ENCODE measurements around the gene INVS.
A peak's percentile ranks its signal among the peaks of the same experiment; 100 is the strongest.

INVS gene

DNA sequence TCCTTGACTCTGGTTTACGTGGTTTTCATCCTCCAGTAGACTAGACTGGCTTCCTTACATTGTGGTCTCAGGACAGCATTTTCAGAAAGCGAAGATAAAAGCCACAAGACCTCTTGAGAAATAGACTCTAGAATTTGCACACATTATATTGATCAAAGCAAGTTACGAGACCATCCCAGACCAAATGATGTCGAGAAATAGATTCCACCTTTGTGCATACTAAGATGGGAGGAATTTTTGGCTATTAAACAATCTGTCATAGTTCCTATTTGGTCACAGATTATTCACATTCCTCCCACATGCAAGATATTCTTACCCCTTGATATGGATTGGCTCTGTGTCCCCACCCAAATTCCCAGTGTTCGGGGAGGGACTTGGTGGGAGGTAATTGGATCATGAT is 188.1 kb downstream of the INVS start:
- in situ Hi-C loops (cut with HindIII; ENCODE audit: low sequenced_read_pairs): no loop called here
- DNase-seq (ENCODE audit: low read depth, low spot score): no peak
- TF ChIP-seq, protein P1, sequence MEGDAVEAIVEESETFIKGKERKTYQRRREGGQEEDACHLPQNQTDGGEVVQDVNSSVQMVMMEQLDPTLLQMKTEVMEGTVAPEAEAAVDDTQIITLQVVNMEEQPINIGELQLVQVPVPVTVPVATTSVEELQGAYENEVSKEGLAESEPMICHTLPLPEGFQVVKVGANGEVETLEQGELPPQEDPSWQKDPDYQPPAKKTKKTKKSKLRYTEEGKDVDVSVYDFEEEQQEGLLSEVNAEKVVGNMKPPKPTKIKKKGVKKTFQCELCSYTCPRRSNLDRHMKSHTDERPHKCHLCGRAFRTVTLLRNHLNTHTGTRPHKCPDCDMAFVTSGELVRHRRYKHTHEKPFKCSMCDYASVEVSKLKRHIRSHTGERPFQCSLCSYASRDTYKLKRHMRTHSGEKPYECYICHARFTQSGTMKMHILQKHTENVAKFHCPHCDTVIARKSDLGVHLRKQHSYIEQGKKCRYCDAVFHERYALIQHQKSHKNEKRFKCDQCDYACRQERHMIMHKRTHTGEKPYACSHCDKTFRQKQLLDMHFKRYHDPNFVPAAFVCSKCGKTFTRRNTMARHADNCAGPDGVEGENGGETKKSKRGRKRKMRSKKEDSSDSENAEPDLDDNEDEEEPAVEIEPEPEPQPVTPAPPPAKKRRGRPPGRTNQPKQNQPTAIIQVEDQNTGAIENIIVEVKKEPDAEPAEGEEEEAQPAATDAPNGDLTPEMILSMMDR (IDR thresholded peaks at IDR 0.05; ENCODE audit: low read depth, low read length): no peak
- no peak overlapping the region for H3K4me3 ChIP-seq (ENCODE audit: low read depth, low read length)

DNA sequence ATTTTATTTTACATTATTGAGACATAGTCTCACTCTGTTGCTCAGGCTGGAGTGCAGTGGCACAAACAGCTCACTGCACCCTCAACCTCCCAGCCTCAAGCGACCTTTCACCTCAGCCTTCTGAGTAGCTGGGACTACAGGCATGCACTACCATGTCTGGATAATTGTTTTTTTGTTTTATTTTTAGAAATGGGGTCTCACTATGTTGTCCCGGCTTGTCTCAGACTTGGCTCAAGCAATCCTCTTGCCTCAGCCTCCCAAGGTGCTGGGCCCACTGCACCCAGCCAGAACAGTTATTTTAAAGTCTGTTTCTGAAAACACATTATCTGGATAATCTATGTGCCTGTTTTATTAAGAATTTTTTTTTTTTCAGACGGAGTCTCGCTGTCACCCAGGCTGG is 191.7 kb downstream of the INVS start:
- TF ChIP-seq, protein P1 (IDR thresholded peaks at IDR 0.05; ENCODE audit: low read depth, low read length): no peak
- in situ Hi-C loops (cut with HindIII; ENCODE audit: low sequenced_read_pairs): no loop called here
- no peak overlapping the region for H3K4me3 ChIP-seq (ENCODE audit: low read depth, low read length)
- DNase-seq (ENCODE audit: low read depth, low spot score): no peak

GRCh38 chr9:100292414-100292813 is 193.4 kb downstream of the INVS start:
- no peak overlapping the region for H3K4me3 ChIP-seq (ENCODE audit: low read depth, low read length)
- in situ Hi-C loops (cut with HindIII; ENCODE audit: low sequenced_read_pairs): no loop called here
- no peak for DNase-seq (ENCODE audit: low read depth, low spot score)
- TF ChIP-seq, protein P1 (IDR thresholded peaks at IDR 0.05; ENCODE audit: low read depth, low read length): no peak

- H3K4me3 ChIP-seq (ENCODE audit: low read depth, low read length): no peak overlapping the region
- TF ChIP-seq, protein P1 (IDR thresholded peaks at IDR 0.05; ENCODE audit: low read depth, low read length): no peak
- in situ Hi-C loops (cut with HindIII; ENCODE audit: low sequenced_read_pairs): no loop called here
- DNase-seq (ENCODE audit: low read depth, low spot score): peak; percentile 41
These were observed 195.3 kb downstream of the INVS start for GRCh38 chr9:100294341-100294740.

GRCh38 chr9:100294806-100295205 is 195.8 kb downstream of the INVS start:
- in situ Hi-C loops (cut with HindIII; ENCODE audit: low sequenced_read_pairs): no loop called here
- no peak overlapping the region for H3K4me3 ChIP-seq (ENCODE audit: low read depth, low read length)
- no peak for DNase-seq (ENCODE audit: low read depth, low spot score)
- TF ChIP-seq, protein P1 (IDR thresholded peaks at IDR 0.05; ENCODE audit: low read depth, low read length): no peak

GRCh38 chr9:100295240-100295639 is 196.2 kb downstream of the INVS start:
- TF ChIP-seq, protein P1 (IDR thresholded peaks at IDR 0.05; ENCODE audit: low read depth, low read length): no peak
- DNase-seq (ENCODE audit: low read depth, low spot score): no peak
- in situ Hi-C loops (cut with HindIII; ENCODE audit: low sequenced_read_pairs): no loop called here
- no peak overlapping the region for H3K4me3 ChIP-seq (ENCODE audit: low read depth, low read length)

- in situ Hi-C loops (cut with HindIII; ENCODE audit: low sequenced_read_pairs): no loop called here
- no peak overlapping the region for H3K4me3 ChIP-seq (ENCODE audit: low read depth, low read length)
- DNase-seq (ENCODE audit: low read depth, low spot score): no peak
- TF ChIP-seq, protein P1 (IDR thresholded peaks at IDR 0.05; ENCODE audit: low read depth, low read length): no peak
These were observed 197.4 kb downstream of the INVS start for GRCh38 chr9:100296407-100296806.

All from astrocyte of the spinal cord (primary cell).